KMS-11 (cell line): ENCODE results near the gene CTRB1.
"Not testable (repeated sequence)": the region's sequence is repeated elsewhere in the genome, so short reads cannot be mapped to it uniquely, and the experiment has no call there.

Experiments used
- H2AFZ ChIP-seq: fragments of 200-600 bp; sonication (generic); 2 replicates; pipeline ENCODE4 v1.6.1; 2016; ENCODE audit warnings: antibody characterized with exemption, mixed run types, low read depth
- H3K27ac ChIP-seq: fragments of 200-600 bp; sonication (generic); 2 replicates; pipeline ENCODE4 v1.6.1; 2016; ENCODE audit warnings: mild to moderate bottlenecking, mixed run types
- H3K27me3 ChIP-seq: fragments of 200-600 bp; sonication (generic); 2 replicates; pipeline ENCODE4 v1.6.1; 2017; ENCODE audit warnings: mild to moderate bottlenecking, low read depth, mixed run types, moderate library complexity; ENCODE audit not compliant: insufficient read depth
- H3K36me3 ChIP-seq: fragments of 200-600 bp; sonication (generic); 2 replicates; pipeline ENCODE4 v1.6.1; 2017; ENCODE audit warnings: mild to moderate bottlenecking, mixed run types; ENCODE audit not compliant: insufficient read depth
- H3K4me1 ChIP-seq: fragments of 200-600 bp; sonication (generic); 2 replicates; pipeline ENCODE4 v1.6.1; 2016; ENCODE audit warnings: mild to moderate bottlenecking, low read depth, mixed run types; ENCODE audit not compliant: poor library complexity, severe bottlenecking
- H3K4me2 ChIP-seq: fragments of 200-600 bp; sonication (generic); 2 replicates; pipeline ENCODE4 v1.7.0; 2016; ENCODE audit warnings: mild to moderate bottlenecking, mixed run types
- H3K4me3 ChIP-seq: fragments of 200-600 bp; sonication (generic); IDR thresholded peaks from 2 replicates; pipeline ENCODE4 v1.6.1; 2017; ENCODE audit warnings: low read depth, low read length, mixed read lengths; ENCODE audit not compliant: insufficient read depth
- H3K79me2 ChIP-seq: fragments of 200-600 bp; sonication (generic); 2 replicates; pipeline ENCODE4 v1.6.1; 2016; ENCODE audit warnings: low read depth, mixed run types; ENCODE audit not compliant: insufficient read depth
- H3K9ac ChIP-seq: fragments of 200-600 bp; sonication (generic); 2 replicates; pipeline ENCODE4 v1.6.1; 2016; ENCODE audit warnings: mild to moderate bottlenecking, mixed run types
- H4K20me1 ChIP-seq: fragments of 200-600 bp; sonication (generic); 2 replicates; pipeline ENCODE4 v1.6.1; 2016; ENCODE audit warnings: mild to moderate bottlenecking, mixed run types; ENCODE audit not compliant: insufficient read depth
- TF ChIP-seq, protein P1 (sequence below): fragments of 200-600 bp; sonication (generic); conservative IDR thresholded peaks from 2 replicates; pipeline ENCODE4 v1.6.1; 2017; ENCODE audit warnings: low read depth, mild to moderate bottlenecking, antibody characterized with exemption, low read length, moderate library complexity, mixed read lengths

Gene CTRB1

DNA sequence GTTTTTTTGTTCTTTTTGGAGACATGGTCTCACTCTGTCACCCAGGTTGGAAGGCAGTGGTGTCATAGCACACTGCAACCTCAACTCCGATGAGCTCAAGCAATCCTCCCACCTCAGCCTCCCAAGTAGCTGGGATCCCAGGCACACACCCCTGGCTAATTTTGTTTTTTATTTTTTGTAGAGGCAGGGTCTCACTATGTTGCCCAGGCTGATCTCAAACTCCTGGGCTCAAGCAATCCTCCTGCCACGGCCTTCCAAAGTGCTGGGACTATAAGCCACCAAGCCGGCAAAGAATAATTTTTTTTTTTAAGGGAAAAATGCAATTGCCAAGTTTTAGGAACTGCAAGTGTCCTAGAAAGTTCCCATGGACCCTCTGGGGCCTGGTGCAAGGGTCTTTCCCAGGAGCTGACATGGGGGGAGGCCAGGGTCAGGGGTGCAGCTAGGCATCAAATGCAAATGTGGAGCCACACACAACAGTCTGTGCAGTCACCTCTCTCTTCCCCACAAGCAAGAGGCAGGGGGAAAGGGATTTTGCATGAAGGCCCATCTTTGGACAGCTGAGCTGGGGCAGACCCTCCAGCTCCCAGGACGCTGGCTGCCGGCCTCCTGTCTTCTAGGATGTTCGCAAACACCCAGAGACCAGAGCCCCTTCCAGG is 52.8 kb downstream of the CTRB1 start:
- H3K4me2 ChIP-seq: no peak overlapping the region
- no peaks in the 10 kb centered on the region for H3K36me3 ChIP-seq
- no peaks in the 10 kb centered on the region for H4K20me1 ChIP-seq
- H3K27me3 ChIP-seq: no peaks in the 10 kb centered on the region
- no peaks in the 10 kb centered on the region for H3K79me2 ChIP-seq
- TF ChIP-seq, protein P1, sequence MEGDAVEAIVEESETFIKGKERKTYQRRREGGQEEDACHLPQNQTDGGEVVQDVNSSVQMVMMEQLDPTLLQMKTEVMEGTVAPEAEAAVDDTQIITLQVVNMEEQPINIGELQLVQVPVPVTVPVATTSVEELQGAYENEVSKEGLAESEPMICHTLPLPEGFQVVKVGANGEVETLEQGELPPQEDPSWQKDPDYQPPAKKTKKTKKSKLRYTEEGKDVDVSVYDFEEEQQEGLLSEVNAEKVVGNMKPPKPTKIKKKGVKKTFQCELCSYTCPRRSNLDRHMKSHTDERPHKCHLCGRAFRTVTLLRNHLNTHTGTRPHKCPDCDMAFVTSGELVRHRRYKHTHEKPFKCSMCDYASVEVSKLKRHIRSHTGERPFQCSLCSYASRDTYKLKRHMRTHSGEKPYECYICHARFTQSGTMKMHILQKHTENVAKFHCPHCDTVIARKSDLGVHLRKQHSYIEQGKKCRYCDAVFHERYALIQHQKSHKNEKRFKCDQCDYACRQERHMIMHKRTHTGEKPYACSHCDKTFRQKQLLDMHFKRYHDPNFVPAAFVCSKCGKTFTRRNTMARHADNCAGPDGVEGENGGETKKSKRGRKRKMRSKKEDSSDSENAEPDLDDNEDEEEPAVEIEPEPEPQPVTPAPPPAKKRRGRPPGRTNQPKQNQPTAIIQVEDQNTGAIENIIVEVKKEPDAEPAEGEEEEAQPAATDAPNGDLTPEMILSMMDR: no peak
- no peak overlapping the region for H3K4me3 ChIP-seq
- H2AFZ ChIP-seq: no peak overlapping the region
- no peak overlapping the region for H3K27ac ChIP-seq
- no peak overlapping the region for H3K9ac ChIP-seq
- no peaks in the 10 kb centered on the region for H3K4me1 ChIP-seq

DNA sequence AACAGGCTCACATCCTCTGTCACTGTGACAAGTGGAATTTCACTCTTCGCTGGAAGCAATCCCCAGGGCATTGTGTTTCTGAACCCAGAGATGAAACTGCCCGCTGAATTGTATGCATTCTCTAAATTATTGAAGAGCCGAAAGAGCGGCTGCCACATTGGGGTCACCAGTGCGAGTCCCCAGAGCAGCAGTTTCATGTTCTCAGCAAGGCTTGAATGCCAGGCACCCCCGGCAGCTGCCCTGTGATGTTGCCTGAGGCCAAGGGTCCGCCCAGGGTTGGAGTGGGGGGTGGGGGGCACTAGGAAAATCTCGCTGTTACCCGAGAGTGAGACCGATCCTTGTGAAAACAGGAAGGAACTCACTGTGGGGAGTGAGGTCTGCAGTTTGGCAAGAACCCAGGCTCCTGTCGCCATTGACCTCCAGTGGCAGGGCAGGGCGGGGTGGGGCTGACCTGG is 53.3 kb downstream of the CTRB1 start:
- no peak overlapping the region for H3K9ac ChIP-seq
- H3K27me3 ChIP-seq: no peaks in the 10 kb centered on the region
- H3K4me1 ChIP-seq: no peaks in the 10 kb centered on the region
- H3K79me2 ChIP-seq: no peaks in the 10 kb centered on the region
- no peak overlapping the region for H2AFZ ChIP-seq
- H3K4me3 ChIP-seq: no peak overlapping the region
- H3K4me2 ChIP-seq: no peak overlapping the region
- H3K36me3 ChIP-seq: no peaks in the 10 kb centered on the region
- H4K20me1 ChIP-seq: no peaks in the 10 kb centered on the region
- TF ChIP-seq, protein P1: no peak
- H3K27ac ChIP-seq: no peak overlapping the region

DNA sequence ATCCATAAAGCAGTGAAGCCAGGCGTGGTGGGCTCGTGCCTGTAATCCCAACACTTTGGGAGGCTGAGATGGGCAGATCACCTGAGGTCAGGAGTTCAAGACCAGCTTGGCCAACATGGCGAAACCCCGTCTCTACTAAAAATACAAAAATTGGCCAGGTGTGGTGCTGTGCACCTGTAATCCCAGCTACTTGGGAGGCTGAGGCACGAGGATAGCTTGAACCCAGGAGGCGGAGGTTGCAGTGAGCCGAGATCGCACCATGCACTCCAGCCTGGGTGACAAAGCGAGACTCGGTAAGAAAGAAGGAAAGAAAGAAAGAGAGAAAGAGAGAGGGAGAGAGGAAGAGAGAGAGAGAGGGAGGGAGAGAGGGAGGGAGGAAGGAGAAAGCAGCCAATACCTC is 53.8 kb downstream of the CTRB1 start:
- H3K4me2 ChIP-seq, H2AFZ ChIP-seq, H3K9ac ChIP-seq: not testable (repeated sequence)

DNA sequence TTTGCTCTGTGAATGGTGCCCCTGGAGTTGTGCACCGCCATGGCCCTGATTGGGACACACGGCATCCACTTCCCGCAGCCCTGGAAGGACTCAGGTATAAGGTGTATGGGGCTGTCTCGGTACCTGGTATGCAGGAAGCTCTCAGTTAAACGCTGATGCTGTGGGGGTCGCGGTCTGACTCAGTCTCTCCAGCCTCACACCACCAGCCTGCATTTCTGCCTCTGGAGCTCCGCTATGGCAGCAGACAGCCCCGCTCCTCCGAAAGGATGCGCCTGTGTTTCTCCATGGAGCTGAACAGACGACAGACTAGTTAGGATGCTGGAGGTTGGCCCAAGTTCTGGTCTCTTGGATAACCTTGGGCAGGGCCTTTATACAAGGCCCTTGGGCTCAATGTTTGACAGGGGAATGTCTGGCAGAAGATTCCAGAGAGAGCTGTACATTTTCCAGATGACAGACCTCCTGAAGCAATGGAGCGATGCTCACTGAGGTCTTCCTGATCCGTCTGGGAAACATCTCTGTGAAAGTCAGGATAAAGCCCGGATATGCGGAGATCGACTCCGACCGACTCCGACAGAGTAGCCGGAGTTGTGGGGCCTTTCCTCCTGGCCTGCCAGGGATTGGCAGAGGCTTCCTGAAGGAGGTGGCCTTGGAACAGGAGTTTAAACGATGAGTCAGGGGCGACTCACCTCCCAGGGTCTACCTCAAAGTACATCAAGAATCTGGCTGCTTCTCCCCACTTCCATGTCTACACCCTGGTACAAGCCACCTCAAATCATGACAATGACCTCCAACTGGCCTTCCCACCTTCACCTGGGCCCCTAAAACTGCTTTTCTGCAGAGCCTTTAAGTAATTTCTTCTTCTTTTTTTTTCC is 54.5 kb downstream of the CTRB1 start:
- Histone ChIP-seq H4K20me1 (no peaks in the 10 kb centered on the region), H3K27me3 (no peaks in the 10 kb centered on the region), H3K27ac (no peak overlapping the region), H3K9ac (no peak overlapping the region), H3K4me2 (no peak overlapping the region), H3K4me1 (no peaks in the 10 kb centered on the region), H3K36me3 (no peaks in the 10 kb centered on the region), H3K79me2 (no peaks in the 10 kb centered on the region), H2AFZ (no peak overlapping the region), H3K4me3 (no peak overlapping the region)
- TF ChIP-seq, protein P1: no peak

More for the DNA sequence above, 53.8 kb downstream of the CTRB1 start:
- not testable (repeated sequence) for H4K20me1 ChIP-seq, H3K79me2 ChIP-seq, H3K36me3 ChIP-seq, H3K4me3 ChIP-seq, H3K4me1 ChIP-seq, H3K27me3 ChIP-seq, H3K27ac ChIP-seq
